SK-N-SH treated with all-trans-retinoic acid at 6 μM for 48 hours (cell line): ENCODE results near the gene CTIF.

Experiments
- ATAC-seq: fragments of 200-7000 bp; cut with Tn5 transposase; 3 replicates; pipeline ENCODE4 v1.9.1; 2020; ENCODE audit warnings: mild to moderate bottlenecking, moderate library complexity
- ARNTL ChIP-seq: fragments of 450-650 bp; formaldehyde crosslinking; IDR thresholded peaks from 2 replicates; pipeline ENCODE4 v1.5.0; 2020; ENCODE audit warnings: low read depth, mild to moderate bottlenecking, moderate library complexity, borderline replicate concordance
- BACH2 ChIP-seq: fragments of 250-450 bp; sonication (Bioruptor Pico); IDR thresholded peaks from 2 replicates; pipeline ENCODE4 v1.9.0; 2021; ENCODE audit warnings: mild to moderate bottlenecking, borderline replicate concordance
- CSDC2 ChIP-seq: fragments of 250-450 bp; sonication (Bioruptor Pico); IDR thresholded peaks from 2 replicates; pipeline ENCODE4 v1.5.0; 2020; ENCODE audit warnings: mild to moderate bottlenecking, moderate library complexity
- CSRNP3 ChIP-seq: fragments of 250-450 bp; sonication (Bioruptor Pico); IDR thresholded peaks from 2 replicates; pipeline ENCODE4 v1.5.1; 2021; ENCODE audit warnings: mild to moderate bottlenecking, moderate library complexity
- ESRRG ChIP-seq: fragments of 250-450 bp; sonication (Bioruptor Pico); IDR thresholded peaks from 2 replicates; pipeline ENCODE4 v1.6.1; 2021; ENCODE audit warnings: mild to moderate bottlenecking
- GLIS3 ChIP-seq: fragments of 250-450 bp; sonication (Bioruptor Pico); IDR thresholded peaks from 2 replicates; pipeline ENCODE4 v1.5.0; 2020; ENCODE audit warnings: mild to moderate bottlenecking, moderate library complexity
- ISL1 ChIP-seq: fragments of 250-450 bp; sonication (Bioruptor Pico); IDR thresholded peaks from 2 replicates; pipeline ENCODE4 v2.1.2; 2022; ENCODE audit warnings: mild to moderate bottlenecking, moderate library complexity
- PATZ1 ChIP-seq: fragments of 250-450 bp; sonication (Bioruptor Pico); IDR thresholded peaks from 2 replicates; pipeline ENCODE4 v1.8.0; 2020; ENCODE audit warnings: mild to moderate bottlenecking, moderate library complexity, borderline replicate concordance
- POU6F1 ChIP-seq: fragments of 250-450 bp; sonication (Bioruptor Pico); IDR thresholded peaks from 2 replicates; pipeline ENCODE4 v1.8.0; 2021; ENCODE audit warnings: low read depth, mild to moderate bottlenecking, moderate library complexity, borderline replicate concordance
- RARB ChIP-seq: fragments of 250-450 bp; sonication (Bioruptor Pico); IDR thresholded peaks from 2 replicates; pipeline ENCODE4 v1.8.0; 2021; ENCODE audit warnings: mild to moderate bottlenecking, moderate library complexity
- SNAI2 ChIP-seq: fragments of 250-450 bp; sonication (Bioruptor Pico); IDR thresholded peaks from 2 replicates; pipeline ENCODE4 v1.5.0; 2020; ENCODE audit warnings: mild to moderate bottlenecking, moderate library complexity
- TCF4 ChIP-seq: fragments of 250-450 bp; sonication (Bioruptor Pico); IDR thresholded peaks from 2 replicates; pipeline ENCODE4 v1.8.0; 2021; ENCODE audit warnings: mild to moderate bottlenecking, moderate library complexity, borderline replicate concordance
- TOX ChIP-seq: fragments of 250-450 bp; sonication (Bioruptor Pico); IDR thresholded peaks from 2 replicates; pipeline ENCODE4 v1.8.0; 2021; ENCODE audit warnings: mild to moderate bottlenecking, moderate library complexity, borderline replicate concordance
- TSHZ2 ChIP-seq: fragments of 250-450 bp; sonication (Bioruptor Pico); IDR thresholded peaks from 2 replicates; pipeline ENCODE4 v1.5.0; 2020; ENCODE audit warnings: mild to moderate bottlenecking, moderate library complexity
- ZC3H10 ChIP-seq: fragments of 250-450 bp; sonication (Bioruptor Pico); IDR thresholded peaks from 2 replicates; pipeline ENCODE4 v1.5.1; 2021; ENCODE audit warnings: mild to moderate bottlenecking, moderate library complexity
- ZFP3 ChIP-seq: fragments of 250-450 bp; sonication (Bioruptor Pico); IDR thresholded peaks from 2 replicates; pipeline ENCODE4 v1.5.0; 2020; ENCODE audit warnings: mild to moderate bottlenecking, moderate library complexity
- ZFP30 ChIP-seq: fragments of 450-650 bp; formaldehyde crosslinking; IDR thresholded peaks from 2 replicates; pipeline ENCODE4 v1.5.0; 2022; ENCODE audit warnings: mild to moderate bottlenecking, moderate library complexity
- ZNF565 ChIP-seq: fragments of 450-650 bp; formaldehyde crosslinking; conservative IDR thresholded peaks from 2 replicates; pipeline ENCODE4 v1.5.0; 2020; ENCODE audit warnings: low read depth, mild to moderate bottlenecking, moderate library complexity
- ZNF70 ChIP-seq: fragments of 450-650 bp; formaldehyde crosslinking; IDR thresholded peaks from 2 replicates; pipeline ENCODE4 v1.5.0; 2020; ENCODE audit warnings: mild to moderate bottlenecking, moderate library complexity
- ZNF8 ChIP-seq: fragments of 450-650 bp; formaldehyde crosslinking; IDR thresholded peaks from 2 replicates; pipeline ENCODE4 v1.5.0; 2020; ENCODE audit warnings: mild to moderate bottlenecking, moderate library complexity

The CTIF gene

GRCh38 chr18:48826806-48827205 is 288.0 kb downstream of the CTIF start:
- TF ChIP-seq BACH2 (CRISPR knock-in tag) = no peak
- no peak for TF ChIP-seq GLIS3 (CRISPR knock-in tag)
- TF ChIP-seq RARB (CRISPR knock-in tag) = no peak
- TF ChIP-seq ZC3H10 = no peak
- TF ChIP-seq ARNTL (CRISPR knock-in tag) = no peak
- no peak for TF ChIP-seq CSRNP3 (CRISPR knock-in tag)
- TF ChIP-seq, all 23 proteins: peak for 0
- no peak for ATAC-seq

GRCh38 chr18:48827291-48828193 is 288.7 kb downstream of the CTIF start:
- no peak for TF ChIP-seq ISL1 (CRISPR knock-in tag)
- TF ChIP-seq ZNF8 (CRISPR knock-in tag) = no peak
- no peak for TF ChIP-seq ZNF70
- TF ChIP-seq CSRNP3 (CRISPR knock-in tag) = no peak
- TF ChIP-seq SNAI2 (CRISPR knock-in tag) = no peak
- no peak for TF ChIP-seq TOX
- TF ChIP-seq ZNF565 (CRISPR knock-in tag) = no peak
- TF ChIP-seq ESRRG (CRISPR knock-in tag) = no peak
- TF ChIP-seq CSDC2 = no peak
- TF ChIP-seq GLIS3 (CRISPR knock-in tag) = no peak
- no peak for TF ChIP-seq TSHZ2 (CRISPR knock-in tag)
- no peak for TF ChIP-seq POU6F1 (CRISPR knock-in tag)
- no peak for TF ChIP-seq ZFP3 (CRISPR knock-in tag)
- TF ChIP-seq TCF4 (CRISPR knock-in tag) = no peak
- TF ChIP-seq RARB (CRISPR knock-in tag) = no peak
- TF ChIP-seq BACH2 (CRISPR knock-in tag) = no peak
- TF ChIP-seq PATZ1 (CRISPR knock-in tag) = no peak
- no peak for TF ChIP-seq ZFP30 (CRISPR knock-in tag)
- TF ChIP-seq, all 23 proteins: peak for 0
- peak; percentile 88 for ATAC-seq

- ATAC-seq = peak; percentile 6; the same call in 2 of the 3 replicates
- no peak for TF ChIP-seq ZNF70
- TF ChIP-seq ZNF8 (CRISPR knock-in tag) = no peak
- TF ChIP-seq ISL1 (CRISPR knock-in tag) = no peak
These were observed 289.3 kb downstream of the CTIF start for GRCh38 chr18:48828194-48828545.
